Activated naive CD4-positive, alpha-beta T cell treated with anti-CD3 and anti-CD28 coated beads for 36 hours (primary cell): Measurements from ENCODE around the gene DDRGK1. TPM values are rescaled to one million over a fixed set of nuclear protein-coding genes. Genes with fewer than 3 reads are reported as not detected.
A peak's percentile ranks its signal among the peaks of the same experiment; 100 is the strongest.

Experiments used
- CTCF ChIA-PET: fragments of 350-600 bp; sonication (Branson Sonifier 250); formaldehyde crosslinking; loops from one replicate; lab custom pipeline; 2021; ENCODE audit warnings: antibody characterized with exemption; lab: Charles Lee
- DNase-seq: peaks from one replicate; pipeline ENCODE4 v3.0.0-alpha.2; 2020
- H3K27ac Mint-ChIP-seq: one replicate; pipeline ENCODE4 v1.8.0; 2021; ENCODE audit warnings: mild to moderate bottlenecking, mixed read lengths
- H3K27me3 Mint-ChIP-seq: one replicate; pipeline ENCODE4 v1.8.0; 2021; ENCODE audit warnings: low read depth, mixed read lengths
- H3K36me3 Mint-ChIP-seq: one replicate; pipeline ENCODE4 v1.8.0; 2021; ENCODE audit warnings: low read depth, mixed read lengths
- H3K4me1 Mint-ChIP-seq: one replicate; pipeline ENCODE4 v1.8.0; 2021; ENCODE audit warnings: low read depth, mixed read lengths
- H3K4me3 Mint-ChIP-seq: one replicate; pipeline ENCODE4 v1.8.0; 2021; ENCODE audit warnings: mild to moderate bottlenecking, moderate library complexity, mixed read lengths
- H3K9me3 Mint-ChIP-seq: one replicate; pipeline ENCODE4 v1.8.0; 2021; ENCODE audit warnings: mixed read lengths
- intact Hi-C: fragments of 100-400 bp; cut with micrococcal nuclease; formaldehyde crosslinking; loops from one replicate; pipeline ENCODE4 v1.15.1; 2023
- total RNA-seq, 2 experiments: library from RNA; stranded (reverse); gene quantifications; one replicate each; pipeline ENCODE4 v1.2.3, GENCODE V29; 2021

Gene DDRGK1
- total RNA-seq, 2 experiments from 2014 or later, result 78.2 to 79.5 TPM

DNA sequence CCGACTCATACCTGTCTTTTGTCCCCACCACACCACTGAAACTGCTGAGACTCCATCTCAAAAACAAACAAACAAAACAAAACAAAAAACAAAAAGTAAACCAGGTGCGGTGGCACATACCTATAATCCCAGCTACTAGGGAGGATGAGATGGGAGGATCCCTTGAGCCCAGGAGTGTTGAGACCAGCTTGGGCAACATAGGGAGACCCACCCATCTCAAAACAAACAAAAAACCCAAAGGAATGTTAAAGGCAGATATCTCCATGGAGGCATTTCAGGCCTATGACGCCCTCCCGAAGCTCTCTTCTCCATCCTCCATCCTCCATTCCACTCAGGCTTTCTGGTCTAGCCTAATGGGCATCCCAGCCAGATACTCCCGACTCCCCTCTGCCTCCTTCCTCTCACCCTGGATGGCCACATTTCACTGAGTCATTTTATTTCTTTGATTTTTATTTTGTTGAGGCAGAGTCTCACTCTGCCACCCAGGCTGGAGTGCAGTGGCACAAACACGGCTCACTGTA, 37.8 kb upstream of the DDRGK1 start:
- no peak for DNase-seq
- H3K9me3 Mint-ChIP-seq, result no peaks in the 10 kb centered on the region
- no peaks in the 10 kb centered on the region for H3K36me3 Mint-ChIP-seq
- H3K27ac Mint-ChIP-seq, result no peak overlapping the region
- peaks cover 47% of the 10 kb centered on the region for H3K27me3 Mint-ChIP-seq
- CTCF ChIA-PET, result interaction anchor here (0.6 to 1.0 kb wide), 4 partner anchors 22 to 413 kb away, joined by 3 to 4 read pairs (median 3); no protein-coding TSS in a partner anchor
- peaks cover 6% of the 10 kb centered on the region for H3K4me1 Mint-ChIP-seq
- intact Hi-C loops, result no loop called here
- H3K4me3 Mint-ChIP-seq, result no peak overlapping the region

DNA sequence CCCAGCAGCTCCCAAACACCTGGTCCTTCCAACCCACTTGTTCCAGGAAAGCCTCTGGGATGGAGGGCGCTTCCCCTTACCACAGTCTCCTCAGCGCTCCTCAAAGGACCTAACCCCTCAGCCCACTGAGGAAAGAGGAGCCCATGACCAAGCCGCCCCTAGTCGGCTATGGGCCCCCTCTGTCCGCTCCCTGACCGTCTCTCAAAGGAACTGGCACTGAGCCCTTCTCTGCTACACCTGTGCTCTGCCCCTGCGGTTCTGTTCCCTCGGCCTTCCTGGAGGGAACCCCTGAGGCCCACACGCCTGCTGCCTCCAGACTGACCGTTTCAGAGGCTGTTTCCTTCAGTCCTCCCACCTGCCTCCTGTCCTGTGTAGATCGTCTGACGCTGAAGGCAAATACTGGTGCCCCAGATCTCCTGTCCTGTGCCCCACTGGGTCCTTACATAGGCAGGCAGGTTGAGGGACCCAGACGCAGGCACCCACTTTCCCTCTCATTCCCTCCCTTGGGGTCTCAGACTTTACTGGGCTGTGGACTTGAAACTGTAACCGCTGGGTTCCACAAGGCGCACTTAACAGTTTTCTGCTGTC, 36.4 kb upstream of the DDRGK1 start:
- peaks cover 54% of the 10 kb centered on the region for H3K27me3 Mint-ChIP-seq
- H3K36me3 Mint-ChIP-seq, result no peaks in the 10 kb centered on the region
- peak overlapping the region; percentile 46 for H3K4me3 Mint-ChIP-seq
- H3K4me1 Mint-ChIP-seq, result peaks cover 6% of the 10 kb centered on the region
- no peaks in the 10 kb centered on the region for H3K9me3 Mint-ChIP-seq
- CTCF ChIA-PET, result no interaction called here
- intact Hi-C loops, result no loop called here
- no peak overlapping the region for H3K27ac Mint-ChIP-seq
- DNase-seq, result no peak

DNA sequence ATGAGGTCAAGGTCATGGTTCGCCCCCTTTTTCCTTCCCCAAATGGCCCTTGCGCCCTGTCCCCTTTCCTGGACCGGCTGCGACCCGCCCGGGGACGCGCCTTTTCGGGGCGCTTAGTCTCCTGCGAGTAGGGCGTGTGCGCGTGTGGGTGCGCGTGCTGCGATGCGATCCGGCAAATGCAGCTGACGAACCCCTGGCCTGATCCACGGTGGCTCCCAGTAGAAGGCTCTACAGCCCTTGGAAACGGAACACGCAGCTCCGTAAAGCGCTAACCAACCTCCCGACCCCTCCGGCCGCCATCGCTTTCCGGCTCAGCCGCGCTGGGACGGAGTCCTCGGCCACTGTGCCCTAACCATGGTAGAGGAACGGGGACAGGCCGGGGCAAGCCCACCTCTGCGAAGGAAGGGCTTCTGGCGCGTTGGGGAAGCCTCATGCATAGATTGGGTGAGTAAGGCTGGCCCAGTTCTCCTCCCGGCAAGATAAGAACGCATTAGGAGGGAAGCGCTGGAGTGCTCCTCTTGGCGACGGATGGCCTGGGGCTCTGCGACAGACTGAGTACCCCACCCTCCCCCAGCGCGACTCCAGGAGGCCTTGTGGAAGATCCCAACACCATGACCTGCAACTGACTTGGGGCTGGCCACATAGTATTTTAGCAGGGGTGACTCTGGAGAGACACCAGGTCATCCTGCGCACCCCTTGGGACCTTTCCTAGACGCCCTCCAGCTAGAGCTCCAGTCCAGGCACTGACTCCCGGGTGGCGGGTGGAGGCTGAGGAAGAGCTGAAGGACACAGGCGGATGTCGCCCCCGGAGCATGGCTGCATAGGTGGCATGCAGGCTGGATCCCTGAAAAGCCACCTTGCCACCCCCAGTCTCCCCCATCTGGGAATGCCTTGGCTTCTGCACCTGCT, 35.6 kb upstream of the DDRGK1 start:
- peak overlapping the region; percentile 77 for H3K4me3 Mint-ChIP-seq
- H3K27me3 Mint-ChIP-seq, result peaks cover 59% of the 10 kb centered on the region
- intact Hi-C loops, result loop anchor here (5.0 kb wide), 1 partner anchor 77 kb away; no protein-coding TSS in a partner anchor
- H3K4me1 Mint-ChIP-seq, result peaks cover 6% of the 10 kb centered on the region
- CTCF ChIA-PET, result interaction anchor here (0.7 kb wide), 1 partner anchor 347 kb away, joined by 3 read pairs; no protein-coding TSS in a partner anchor
- no peak overlapping the region for H3K27ac Mint-ChIP-seq
- DNase-seq, result no peak
- no peaks in the 10 kb centered on the region for H3K36me3 Mint-ChIP-seq
- H3K9me3 Mint-ChIP-seq, result no peaks in the 10 kb centered on the region

DNA sequence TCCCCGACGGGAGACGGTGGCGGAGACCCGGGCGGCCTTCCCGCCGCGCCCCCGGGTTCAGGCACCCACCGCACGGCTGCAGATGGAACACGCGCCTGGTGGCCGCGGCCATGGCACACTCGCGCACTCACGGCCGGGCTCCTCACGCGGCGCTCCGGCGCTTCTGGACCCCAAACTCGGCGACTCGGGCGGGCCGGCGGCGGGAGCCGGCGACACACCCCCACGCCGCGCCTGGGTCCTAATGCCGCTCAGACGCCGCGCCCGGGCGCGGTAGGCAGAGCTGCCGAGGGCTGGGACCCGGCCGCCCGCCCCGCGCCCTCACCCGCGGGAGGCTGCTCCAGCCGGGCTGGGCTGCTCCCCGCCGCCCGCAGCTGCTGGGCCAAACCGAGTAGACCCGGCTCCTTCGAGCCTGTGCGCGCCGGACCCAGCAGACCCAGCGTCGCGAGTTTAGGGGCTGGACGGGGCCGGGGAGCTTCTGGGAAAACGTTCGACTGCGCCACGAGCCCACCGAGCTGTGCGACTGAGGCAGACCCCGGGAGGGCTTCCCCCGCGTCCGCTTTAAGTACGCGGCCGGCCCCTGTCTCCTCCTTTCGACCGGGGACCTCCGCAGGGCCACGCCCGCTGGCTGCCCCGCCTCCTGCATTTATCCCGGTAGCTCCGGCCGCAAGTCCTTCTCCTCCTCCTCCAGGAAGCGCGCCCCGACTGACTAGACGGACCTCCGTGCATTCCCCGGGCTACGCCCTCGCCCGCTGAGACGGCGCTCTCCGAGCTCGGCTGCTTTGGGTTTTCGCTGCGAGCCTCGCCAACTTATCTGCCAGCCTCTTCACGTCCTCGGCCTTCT, 34.8 kb upstream of the DDRGK1 start, which contains the start of gene SLC4A11:
TSS of gene SLC4A11 (minus strand) at position 165 of the 841 bp plus-strand sequence. CDS start at position 112, 53 bp downstream.
- peak within 1 kb of the TSS; percentile 77 for H3K4me3 Mint-ChIP-seq
- no peaks in the 10 kb centered on the region for H3K9me3 Mint-ChIP-seq
- CTCF ChIA-PET, result interaction anchor here (0.6 kb wide), 1 partner anchor 97 kb away, joined by 4 read pairs; no protein-coding TSS in a partner anchor
- intact Hi-C loops, result loop anchor here (5.0 kb wide), 1 partner anchor 78 kb away; no protein-coding TSS in a partner anchor
- H3K36me3 Mint-ChIP-seq, result no peaks in the 10 kb centered on the region
- H3K4me1 Mint-ChIP-seq, result peaks cover 6% of the 10 kb centered on the region
- peak; percentile 33 for DNase-seq
- peaks cover 66% of the 10 kb centered on the region for H3K27me3 Mint-ChIP-seq
- H3K27ac Mint-ChIP-seq, result no peak within 1 kb of the TSS

DNA sequence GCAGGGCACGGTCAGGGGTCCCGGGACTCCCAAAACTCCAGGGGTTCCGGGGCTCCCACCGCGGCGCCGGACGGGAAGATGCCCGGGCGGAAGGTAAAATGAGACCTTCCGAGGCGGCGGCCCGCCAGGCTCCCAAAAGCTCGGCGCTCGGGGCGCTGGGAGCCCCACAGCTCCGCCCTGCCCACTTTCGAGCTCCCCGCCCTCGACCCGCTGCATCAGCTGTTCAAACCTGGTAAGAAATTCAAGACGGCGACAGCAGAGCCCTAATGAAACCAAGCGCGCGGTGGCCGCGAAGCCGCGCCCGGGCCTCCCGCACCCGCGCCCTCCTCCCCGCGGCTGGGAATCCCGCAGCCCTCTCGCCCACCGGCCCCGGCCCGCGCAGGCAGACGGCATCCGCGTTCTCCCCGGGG, 34.1 kb upstream of the DDRGK1 start:
- Mint-ChIP-seq H3K9me3 (no peaks in the 10 kb centered on the region), H3K36me3 (no peaks in the 10 kb centered on the region), H3K27me3 (peaks cover 63% of the 10 kb centered on the region), H3K4me1 (peaks cover 6% of the 10 kb centered on the region), H3K4me3 (peak overlapping the region; percentile 76), H3K27ac (no peak overlapping the region)
- CTCF ChIA-PET, result no interaction called here
- peak; percentile 60 for DNase-seq
- intact Hi-C loops, result loop anchor here (5.0 kb wide), 1 partner anchor 79 kb away; no protein-coding TSS in a partner anchor

DNA sequence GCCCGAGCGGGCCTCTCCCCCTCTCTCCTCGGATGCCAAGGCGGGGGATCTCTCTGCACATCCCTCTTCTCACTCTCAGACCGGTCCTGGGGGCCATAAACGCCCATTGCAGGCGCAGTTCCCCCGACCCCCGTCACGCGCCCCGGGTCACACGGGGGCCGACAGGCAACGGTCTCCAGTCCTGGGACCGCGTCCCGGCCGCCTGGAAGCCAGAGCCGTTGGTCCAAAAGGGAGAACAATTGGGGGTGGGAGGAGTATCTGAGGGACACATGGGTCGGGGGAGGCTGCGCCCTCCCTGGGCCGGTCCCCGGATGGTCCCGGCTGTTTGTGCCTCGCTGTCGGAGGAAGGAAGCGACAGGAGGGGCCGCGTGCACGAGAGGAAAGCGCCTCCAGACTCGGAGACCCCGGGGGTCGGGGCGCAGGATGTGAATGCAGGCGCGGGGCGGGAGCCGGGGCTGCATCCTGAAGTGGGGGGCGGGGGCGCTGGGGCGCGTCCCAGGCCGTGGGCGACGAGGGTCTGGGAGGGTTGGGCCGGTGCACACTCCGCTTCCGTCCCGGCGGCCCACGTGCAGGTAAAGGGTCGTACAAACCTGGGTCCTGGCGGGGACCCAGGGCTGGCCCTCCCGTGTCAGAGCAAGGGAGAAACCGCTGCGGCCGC, 33.6 kb upstream of the DDRGK1 start:
- Mint-ChIP-seq H3K27me3 (peaks cover 61% of the 10 kb centered on the region), H3K4me3 (peak overlapping the region; percentile 76), H3K4me1 (peaks cover 6% of the 10 kb centered on the region), H3K27ac (no peak overlapping the region), H3K9me3 (no peaks in the 10 kb centered on the region), H3K36me3 (no peaks in the 10 kb centered on the region)
- CTCF ChIA-PET, result no interaction called here
- intact Hi-C loops, result loop anchor here (5.0 kb wide), 1 partner anchor 79 kb away; no protein-coding TSS in a partner anchor
- DNase-seq, result no peak

DNA sequence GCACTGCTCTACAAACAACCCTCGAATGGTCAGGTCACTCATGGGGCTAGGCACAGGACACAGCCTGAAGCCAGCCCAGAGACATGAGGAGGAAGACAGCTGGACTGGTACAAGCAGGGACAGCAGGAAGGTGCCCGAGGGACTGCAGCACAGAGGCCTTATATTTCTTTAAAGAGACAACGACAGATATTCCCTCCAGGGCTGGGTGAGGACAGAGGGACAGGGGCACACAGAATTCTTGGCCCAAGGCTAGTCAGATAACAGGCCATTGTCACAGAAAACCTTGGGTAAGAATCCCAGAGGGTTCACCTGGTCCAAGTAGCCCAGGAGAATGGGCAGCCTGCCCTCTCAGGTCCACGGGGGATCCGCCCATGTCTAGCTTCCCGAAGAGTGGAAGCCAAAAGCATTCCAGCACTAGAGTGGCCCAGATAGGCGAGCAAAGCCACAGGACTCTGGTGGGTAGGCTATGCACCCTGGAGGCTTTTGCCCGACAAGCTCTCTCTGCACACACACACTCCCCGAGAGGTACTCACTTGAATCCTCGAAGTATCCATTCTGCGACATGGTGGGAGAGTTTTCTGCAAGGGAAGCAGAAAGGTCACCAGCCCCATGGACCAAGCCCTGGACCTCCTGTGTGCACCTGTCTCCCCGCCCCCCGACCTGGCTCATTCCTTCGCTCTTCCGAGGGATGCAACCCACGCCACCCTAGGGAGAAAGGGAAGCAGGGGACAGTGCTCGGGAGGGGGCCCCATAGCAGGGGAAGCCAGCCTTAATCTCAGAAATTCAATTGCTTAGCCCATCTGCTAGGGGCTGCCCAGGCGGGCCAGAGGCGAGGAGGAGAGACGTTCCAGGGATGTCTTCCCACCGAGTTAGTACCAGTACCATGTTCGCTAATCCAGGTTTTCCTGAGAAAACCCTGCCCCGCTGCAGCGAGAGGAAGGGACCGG, 32.8 kb upstream of the DDRGK1 start:
- peaks cover 6% of the 10 kb centered on the region for H3K4me1 Mint-ChIP-seq
- CTCF ChIA-PET, result interaction anchor here (0.6 kb wide), 1 partner anchor 597 kb away, joined by 3 read pairs; no protein-coding TSS in a partner anchor
- DNase-seq, result no peak
- H3K4me3 Mint-ChIP-seq, result peak overlapping the region; percentile 76
- H3K27me3 Mint-ChIP-seq, result peaks cover 59% of the 10 kb centered on the region
- no peaks in the 10 kb centered on the region for H3K36me3 Mint-ChIP-seq
- intact Hi-C loops, result loop anchor here (5.0 kb wide), 1 partner anchor 80 kb away; no protein-coding TSS in a partner anchor
- H3K27ac Mint-ChIP-seq, result no peak overlapping the region
- H3K9me3 Mint-ChIP-seq, result no peaks in the 10 kb centered on the region

DNA sequence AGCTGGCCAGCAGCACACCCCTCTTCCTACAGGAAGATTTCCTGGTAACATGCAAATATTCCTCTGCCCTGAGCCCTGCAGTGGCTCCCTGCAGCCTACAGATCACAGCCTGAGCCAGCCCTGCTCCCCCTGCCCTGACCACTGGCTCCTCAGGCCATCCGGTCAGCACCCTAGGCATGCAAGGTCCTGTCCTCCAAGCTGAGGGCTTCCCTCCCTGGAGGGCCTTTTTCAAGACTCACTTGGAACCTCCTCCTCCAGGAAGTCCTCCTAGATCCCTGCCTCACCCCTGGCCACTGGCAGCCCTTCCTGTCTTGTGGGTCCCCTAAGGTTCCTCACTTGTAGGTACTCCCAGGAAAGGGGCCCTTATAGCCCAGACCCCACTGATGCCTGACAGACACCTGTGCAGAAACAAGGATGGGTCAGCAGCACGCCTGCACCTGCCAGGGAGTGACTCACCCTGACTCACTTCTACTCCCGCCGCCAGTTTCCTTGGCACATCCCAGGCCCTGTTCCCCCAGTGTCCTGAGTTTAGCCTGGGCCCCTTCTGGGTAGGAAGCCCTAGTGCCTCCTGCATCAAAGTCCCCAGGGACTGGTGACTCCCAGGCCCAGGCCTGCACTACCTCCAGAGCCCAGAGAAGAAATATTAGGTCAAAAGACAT, 31.3 kb upstream of the DDRGK1 start:
- CTCF ChIA-PET, result no interaction called here
- no peak for DNase-seq
- Mint-ChIP-seq H3K27ac (no peak overlapping the region), H3K36me3 (no peaks in the 10 kb centered on the region), H3K4me3 (no peak overlapping the region), H3K4me1 (peaks cover 6% of the 10 kb centered on the region), H3K9me3 (no peaks in the 10 kb centered on the region), H3K27me3 (peaks cover 48% of the 10 kb centered on the region)
- intact Hi-C loops, result loop anchor here (5.0 kb wide), 1 partner anchor 82 kb away; no protein-coding TSS in a partner anchor

DNA sequence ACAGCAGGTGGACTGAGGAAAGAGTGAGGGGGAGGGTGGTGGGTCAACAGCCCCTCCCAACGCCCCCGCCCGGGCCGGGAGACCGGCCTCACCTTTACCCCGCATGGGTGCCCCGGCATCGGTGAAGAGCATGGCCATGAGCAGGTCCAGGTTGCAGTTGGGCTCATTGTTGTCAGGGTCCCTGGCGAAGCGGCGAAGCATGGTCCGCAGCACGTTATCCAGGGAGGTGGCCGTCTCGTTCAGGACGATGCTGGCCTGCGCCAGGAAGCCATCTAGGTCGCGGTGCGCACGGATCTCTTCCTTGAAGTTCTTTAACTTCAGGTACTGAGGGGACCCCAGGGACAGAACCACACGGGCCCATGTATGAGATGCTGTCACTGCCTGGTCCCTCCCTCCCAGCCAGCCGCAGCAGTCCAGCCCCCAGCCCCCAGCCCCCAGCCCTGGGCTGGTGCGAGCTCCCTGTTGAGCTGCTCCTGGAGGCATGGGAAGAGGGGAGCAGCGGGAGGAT, 29.6 kb upstream of the DDRGK1 start:
- DNase-seq, result no peak
- no peaks in the 10 kb centered on the region for H3K4me1 Mint-ChIP-seq
- H3K9me3 Mint-ChIP-seq, result no peaks in the 10 kb centered on the region

More for the DNA sequence above, 29.6 kb upstream of the DDRGK1 start:
- no peaks in the 10 kb centered on the region for H3K36me3 Mint-ChIP-seq
- no peak overlapping the region for H3K27ac Mint-ChIP-seq
- CTCF ChIA-PET, result no interaction called here
- H3K27me3 Mint-ChIP-seq, result peaks cover 34% of the 10 kb centered on the region
- intact Hi-C loops, result no loop called here
- H3K4me3 Mint-ChIP-seq, result no peak overlapping the region
